Stimulated activated CD4-positive, alpha-beta T cell treated with anti-CD3 and anti-CD28 coated beads, TNF-alpha, amount 100 ng/mL, for 4 hours (primary cell): ENCODE data around the gene RBMS3.

Source experiments
- DNase-seq, 3 experiments: peaks; one replicate each; pipeline ENCODE4 v3.0.0-alpha.2; 2020; ENCODE audit warnings: low read depth in 3 of 3

Gene RBMS3

GRCh38 chr3:29677421-29677820 lies 396.6 kb downstream of the RBMS3 start:
- DNase-seq = no peak

- DNase-seq = no peak
Observed at GRCh38 chr3:29679944-29680343, 399.1 kb downstream of the RBMS3 start.

- no peak for DNase-seq
Observed at GRCh38 chr3:29683018-29683993, 402.4 kb downstream of the RBMS3 start.

GRCh38 chr3:29686889-29687592 lies 406.2 kb downstream of the RBMS3 start:
- DNase-seq = no peak

- no peak for DNase-seq
Observed at GRCh38 chr3:29690686-29691353, 409.9 kb downstream of the RBMS3 start.

- DNase-seq = no peak
Observed at GRCh38 chr3:29693863-29694262, 413.0 kb downstream of the RBMS3 start.

GRCh38 chr3:29694331-29694730 lies 413.5 kb downstream of the RBMS3 start:
- no peak for DNase-seq

- no peak for DNase-seq
Observed at GRCh38 chr3:29694783-29695182, 413.9 kb downstream of the RBMS3 start.

GRCh38 chr3:29695201-29695600 lies 414.3 kb downstream of the RBMS3 start:
- DNase-seq = no peak

- DNase-seq = no peak
Observed at GRCh38 chr3:29695643-29696198, 414.9 kb downstream of the RBMS3 start.

GRCh38 chr3:29696311-29696710 lies 415.4 kb downstream of the RBMS3 start:
- DNase-seq = no peak

GRCh38 chr3:29697989-29698388 lies 417.1 kb downstream of the RBMS3 start:
- no peak for DNase-seq

- DNase-seq = no peak
Observed at GRCh38 chr3:29700256-29700655, 419.4 kb downstream of the RBMS3 start.

GRCh38 chr3:29701326-29701983 lies 420.6 kb downstream of the RBMS3 start:
- DNase-seq = no peak

GRCh38 chr3:29705906-29706844 lies 425.3 kb downstream of the RBMS3 start:
- no peak for DNase-seq

GRCh38 chr3:29708884-29709283 lies 428.0 kb downstream of the RBMS3 start:
- DNase-seq = no peak

- DNase-seq = no peak
Observed at GRCh38 chr3:29711255-29711771, 430.4 kb downstream of the RBMS3 start.

- DNase-seq = no peak
Observed at GRCh38 chr3:29716213-29716612, 435.3 kb downstream of the RBMS3 start.

GRCh38 chr3:29718661-29719065 lies 437.8 kb downstream of the RBMS3 start:
- no peak for DNase-seq

GRCh38 chr3:29720665-29721064 lies 439.8 kb downstream of the RBMS3 start:
- DNase-seq = no peak
